IMR-90 (cell line): Measurements from ENCODE around the gene GNAT1. TPM values are rescaled to one million over a fixed set of nuclear protein-coding genes. Genes with fewer than 3 reads are reported as not detected.

Source experiments
- ATAC-seq: fragments of 200-7000 bp; cut with Tn5 transposase; 2 replicates; pipeline ENCODE4 v1.9.1; 2020; ENCODE audit warnings: low read depth, mild to moderate bottlenecking, moderate library complexity
- BruUV-seq: library from RNA; stranded (reverse); fragments of 400-500 nt; replicated peaks from 2 replicates; lab custom pipeline; 2021; lab: Mats Ljungman, UMichigan
- CTCF ChIA-PET: fragments of 300-600 bp; formaldehyde crosslinking; extraction: SDS; loops from one replicate; lab custom pipeline; 2021; ENCODE audit warnings: antibody characterized with exemption; lab: Yijun Ruan, JAX
- POLR2A ChIA-PET: fragments of 300-600 bp; sonication (Branson Sonifier 250); formaldehyde crosslinking; loops from one replicate; lab custom pipeline; 2022; ENCODE audit warnings: antibody characterized with exemption; ENCODE audit not compliant: unreplicated experiment; lab: Charles Lee
- DNase-seq: peaks from one replicate; pipeline ENCODE4 v3.0.0; 2013
- H2AFZ ChIP-seq: replicated peaks from 2 replicates; pipeline ENCODE3; 2013; ENCODE audit warnings: low read length, mild to moderate bottlenecking; ENCODE audit not compliant: poor library complexity
- H2AK5ac ChIP-seq: 2 replicates; pipeline ENCODE4 v1.6.1; 2013; ENCODE audit warnings: low read depth, low read length, inconsistent platforms
- H2AK9ac ChIP-seq: replicated peaks from 2 replicates; pipeline ENCODE3; 2013; ENCODE audit warnings: mild to moderate bottlenecking, low read depth, low read length, moderate library complexity; ENCODE audit not compliant: poor library complexity
- H2BK120ac ChIP-seq: 2 replicates; pipeline ENCODE4 v1.6.1; 2013; ENCODE audit warnings: low read depth, low read length, inconsistent platforms
- H2BK15ac ChIP-seq: 3 replicates; pipeline ENCODE4 v1.6.1; 2013; ENCODE audit warnings: low read depth, low read length, inconsistent platforms
- H2BK20ac ChIP-seq: 2 replicates; pipeline ENCODE4 v1.6.1; 2013; ENCODE audit warnings: low read depth, mild to moderate bottlenecking, inconsistent platforms, low read length, moderate library complexity
- H2BK5ac ChIP-seq: 2 replicates; pipeline ENCODE4 v1.6.1; 2013; ENCODE audit warnings: mild to moderate bottlenecking, low read depth, low read length, inconsistent platforms; ENCODE audit not compliant: poor library complexity, severe bottlenecking
- H3K14ac ChIP-seq: replicated peaks from 2 replicates; pipeline ENCODE4 v1.6.1; 2013; ENCODE audit warnings: low read depth, low read length, inconsistent platforms
- H3K18ac ChIP-seq: 2 replicates; pipeline ENCODE4 v1.6.1; 2013; ENCODE audit warnings: low read depth, low read length, control low read depth
- H3K23ac ChIP-seq: 2 replicates; pipeline ENCODE4 v1.6.1; 2013; ENCODE audit warnings: low read depth, low read length, inconsistent platforms
- H3K27ac ChIP-seq: 2 replicates; pipeline ENCODE4 v1.5.1; 2013; ENCODE audit warnings: mild to moderate bottlenecking, control low read depth, low read length; ENCODE audit not compliant: insufficient read depth
- H3K27me3 ChIP-seq: 2 replicates; pipeline ENCODE4 v1.6.1; 2013; ENCODE audit warnings: low read length; ENCODE audit not compliant: control insufficient read depth, insufficient read depth
- H3K36me3 ChIP-seq: 2 replicates; pipeline ENCODE4 v1.6.1; 2013; ENCODE audit warnings: low read length, mixed read lengths; ENCODE audit not compliant: control insufficient read depth, insufficient read depth
- H3K4ac ChIP-seq: 2 replicates; pipeline ENCODE4 v1.6.1; 2013; ENCODE audit warnings: low read depth, low read length, inconsistent platforms
- H3K4me1 ChIP-seq: 2 replicates; pipeline ENCODE4 v1.6.1; 2013; ENCODE audit warnings: low read length, mixed read lengths; ENCODE audit not compliant: control insufficient read depth, insufficient read depth
- H3K4me2 ChIP-seq: 2 replicates; pipeline ENCODE4 v1.6.1; 2013; ENCODE audit warnings: low read depth, mild to moderate bottlenecking, control low read depth, low read length, moderate library complexity
- H3K4me3 ChIP-seq: 2 replicates; pipeline ENCODE4 v1.5.1; 2013; ENCODE audit warnings: low read depth, mild to moderate bottlenecking, control low read depth, low read length, moderate library complexity; ENCODE audit not compliant: insufficient read depth
- H3K56ac ChIP-seq: 2 replicates; pipeline ENCODE4 v1.6.1; 2013; ENCODE audit warnings: low read length, inconsistent platforms; ENCODE audit not compliant: insufficient read depth; ENCODE audit errors: extremely low read depth
- H3K79me1 ChIP-seq, 2 experiments: 2 replicates each; pipeline ENCODE4 v1.6.1; 2013; ENCODE audit warnings: low read length in 2 of 2, inconsistent platforms in 1 of 2, low read depth in 1 of 2
- H3K9ac ChIP-seq: 2 replicates; pipeline ENCODE4 v1.6.1; 2013; ENCODE audit warnings: low read depth, low read length, control low read depth
- H3K9me1 ChIP-seq: 2 replicates; pipeline ENCODE4 v1.6.1; 2013; ENCODE audit warnings: low read length, inconsistent platforms; ENCODE audit not compliant: insufficient read depth
- H3K9me3 ChIP-seq: 2 replicates; pipeline ENCODE4 v1.6.1; 2013; ENCODE audit warnings: low read length; ENCODE audit not compliant: control insufficient read depth, insufficient read depth
- H4K20me1 ChIP-seq: 2 replicates; pipeline ENCODE4 v1.6.1; 2013; ENCODE audit warnings: low read length, inconsistent platforms; ENCODE audit not compliant: insufficient read depth
- H4K5ac ChIP-seq: 2 replicates; pipeline ENCODE4 v1.6.1; 2013; ENCODE audit warnings: mild to moderate bottlenecking, low read depth, low read length, control low read depth
- H4K8ac ChIP-seq, 2 experiments: 2 replicates each; pipeline ENCODE4 v1.6.1; 2013; ENCODE audit warnings: low read depth in 2 of 2, low read length in 2 of 2, control low read depth in 1 of 2, inconsistent platforms in 1 of 2
- H4K91ac ChIP-seq: 2 replicates; pipeline ENCODE4 v1.6.1; 2013; ENCODE audit warnings: low read depth, low read length, inconsistent platforms; ENCODE audit not compliant: insufficient read depth
- POLR2A ChIP-seq: IDR thresholded peaks from 2 replicates; pipeline ENCODE4 v1.6.1; 2012; ENCODE audit warnings: mild to moderate bottlenecking, low read depth, low read length
- WGBS, 2 experiments: methylation state at CpG; one replicate each; pipeline versions ENCODE4 v1.1.5 to v1.1.7; 2013; ENCODE audit warnings: missing lambda C conversion rate in 2 of 2; ENCODE audit not compliant: insufficient read length in 1 of 2; ENCODE audit errors: extremely low coverage in 2 of 2; 5-methylcytosine and 5-hydroxymethylcytosine counted together
- dilution Hi-C: fragments of 300-500 bp; cut with HindIII; formaldehyde crosslinking; loops from one replicate; pipeline ENCODE4 v1.14.3; 2018; ENCODE audit warnings: low sequenced_read_pairs; ENCODE audit not compliant: unreplicated experiment
- in situ Hi-C: fragments of 300-500 bp; cut with MboI; formaldehyde crosslinking; loops from 3 replicates; pipeline ENCODE4 v1.14.3; 2019; ENCODE audit warnings: low sequenced_read_pairs, inconsistent platforms, mixed read lengths
- intact Hi-C: fragments of 100-400 bp; cut with micrococcal nuclease; formaldehyde crosslinking; loops from 2 replicates; pipeline ENCODE4 v1.10.0; 2022
- polyA plus RNA-seq, 3 experiments: library from polyadenylated mRNA; depleted of rRNA; stranded (reverse); fragments of >200 nt; gene quantifications; 2 replicates each; pipeline ENCODE4 v1.2.3, GENCODE V29; 2012; ENCODE audit warnings: low replicate concordance in 1 of 3
- total RNA-seq: library from RNA; depleted of rRNA; stranded (reverse); fragments of >200 nt; gene quantifications from 2 replicates; pipeline ENCODE4 v1.2.3, GENCODE V29; 2012

GNAT1 gene
- total and polyA plus RNA-seq, 2 of the 4 experiments (the other 2 are of a cell fraction): not detected

- peaks cover 14% of the 10 kb centered on the region; the same call in 1 of the 2 replicates for H3K27me3 ChIP-seq
- H4K5ac ChIP-seq: no peak overlapping the region
- no peak overlapping the region for H2AK9ac ChIP-seq
- TF ChIP-seq POLR2A: no peak
- no peak overlapping the region for H3K4me2 ChIP-seq
- no peaks in the 10 kb centered on the region for H3K79me1 ChIP-seq
- H3K9me3 ChIP-seq: no peaks in the 10 kb centered on the region
- in situ Hi-C loops (no loop called here), dilution Hi-C loops (no loop called here), intact Hi-C loops (no loop called here)
- no peaks in the 10 kb centered on the region for H3K36me3 ChIP-seq
- no peak overlapping the region for H2BK120ac ChIP-seq
- H4K91ac ChIP-seq: no peak overlapping the region
- H3K4me1 ChIP-seq: no peaks in the 10 kb centered on the region
- WGBS, 2 experiments: 48% methylated on average over 4 of the region's 12 CpGs; no CpG with 5 or more reads in 1 of the 2 experiments
- H3K9me1 ChIP-seq: no peaks in the 10 kb centered on the region
- H3K23ac ChIP-seq: no peak overlapping the region
- no peak overlapping the region for H3K18ac ChIP-seq
- POLR2A ChIA-PET: no interaction called here
- BruUV-seq: no TSS peak
- H2BK15ac ChIP-seq: no peak overlapping the region
- no peak for DNase-seq
- H2AFZ ChIP-seq: no peak overlapping the region
- no peak overlapping the region for H3K9ac ChIP-seq
- H4K20me1 ChIP-seq: no peaks in the 10 kb centered on the region
- no peak overlapping the region for H3K4me3 ChIP-seq
- no peak overlapping the region for H3K14ac ChIP-seq
- H3K56ac ChIP-seq: no peak overlapping the region
- CTCF ChIA-PET: interaction anchor here (0.8 to 1.4 kb wide), 2 partner anchors 27 to 100 kb away, joined by 3 to 4 read pairs; no protein-coding TSS in a partner anchor
- H2AK5ac ChIP-seq: no peak overlapping the region
- H4K8ac ChIP-seq: no peak overlapping the region
- ATAC-seq: no peak
- no peak overlapping the region for H3K27ac ChIP-seq
- no peak overlapping the region for H2BK5ac ChIP-seq
- no peak overlapping the region for H2BK20ac ChIP-seq
- H3K4ac ChIP-seq: no peak overlapping the region
Observed at GRCh38 chr3:50221411-50222168, 30.2 kb downstream of the GNAT1 start.
